Ectodermal cell (in vitro differentiated cells): ENCODE measurements around the gene PPFIBP2.

Source experiments
- H3K27ac ChIP-seq: 2 replicates; pipeline ENCODE4 v1.7.0; 2013; ENCODE audit warnings: mild to moderate bottlenecking, low read depth, low read length; ENCODE audit not compliant: insufficient read depth, poor library complexity, severe bottlenecking
- H3K27me3 ChIP-seq: 2 replicates; pipeline ENCODE4 v1.7.0; 2013; ENCODE audit warnings: mild to moderate bottlenecking, low read length; ENCODE audit not compliant: insufficient read depth, control insufficient read depth, poor library complexity, severe bottlenecking
- H3K36me3 ChIP-seq: one replicate; pipeline ENCODE4 v1.7.0; 2013; ENCODE audit warnings: low read length; ENCODE audit not compliant: control insufficient read depth, insufficient read depth
- H3K4me1 ChIP-seq: one replicate; pipeline ENCODE4 v1.7.0; 2013; ENCODE audit warnings: low read length; ENCODE audit not compliant: control insufficient read depth, insufficient read depth
- H3K4me3 ChIP-seq: 2 replicates; pipeline ENCODE4 v1.7.0; 2013; ENCODE audit warnings: low read depth, low read length, control low read depth; ENCODE audit not compliant: insufficient read depth
- H3K9me3 ChIP-seq: 2 replicates; pipeline ENCODE4 v1.7.0; 2013; ENCODE audit warnings: mild to moderate bottlenecking, low read length, moderate library complexity; ENCODE audit not compliant: control insufficient read depth
- WGBS, 2 experiments: methylation state at CpG; one replicate each; pipeline ENCODE4 v1.1.7; 2013; ENCODE audit warnings: missing lambda C conversion rate in 2 of 2; 5-methylcytosine and 5-hydroxymethylcytosine counted together

PPFIBP2 gene

DNA sequence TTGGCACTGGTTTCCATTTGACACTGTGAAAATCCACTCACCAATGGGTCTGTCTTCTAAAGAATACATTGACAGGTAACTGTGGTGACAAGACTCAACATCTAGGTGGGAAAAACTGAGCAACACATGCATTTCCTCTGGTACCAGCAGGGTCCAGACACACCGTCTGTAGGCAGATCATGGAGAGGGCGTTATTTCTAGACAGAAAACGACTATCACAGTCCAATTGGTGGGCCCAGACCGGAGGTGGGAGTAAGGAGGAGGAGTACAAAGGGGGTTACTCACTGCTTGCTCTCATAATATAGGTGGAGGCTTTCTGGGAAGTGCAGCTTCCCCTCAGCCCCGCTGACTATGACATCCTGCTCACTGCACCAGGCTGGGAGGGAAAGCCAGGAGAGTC is 182.6 kb downstream of the PPFIBP2 start:
- Histone ChIP-seq H3K27me3 (no peaks in the 10 kb centered on the region), H3K36me3 (no peaks in the 10 kb centered on the region), H3K9me3 (no peaks in the 10 kb centered on the region), H3K27ac (no peak overlapping the region), H3K4me3 (no peak overlapping the region), H3K4me1 (peaks cover 1% of the 10 kb centered on the region)
- WGBS, 2 experiments, result 92 to 97% methylated on average over 5 of the region's 5 CpGs
